ENCODE data around the gene NELL1. TPM values are rescaled to one million over a fixed set of nuclear protein-coding genes. Genes with fewer than 3 reads are reported as not detected.

NELL1 gene
- total RNA-seq (2014; rRNA removed; shearing (Covaris generic); ENCODE audit: low replicate concordance) = not detected in 2 replicates

GRCh38 chr11:20668844-20669819 is at the start of gene NELL1:
Gene NELL1 (plus strand): TSS chr11:20669586.
- no peaks in the 10 kb centered on the region for H3K36me3 ChIP-seq
- H3K9me3 ChIP-seq = no peaks in the 10 kb centered on the region
- H3K4me3 ChIP-seq = no peak within 1 kb of the TSS
- H3K27me3 ChIP-seq = peaks cover 23% of the 10 kb centered on the region
- DNase-seq = no peak

GRCh38 chr11:20620988-20621387 is 48.4 kb upstream of the NELL1 start:
- Histone ChIP-seq H3K27me3 (no peaks in the 10 kb centered on the region), H3K36me3 (no peaks in the 10 kb centered on the region), H3K4me3 (no peak overlapping the region), H3K9me3 (no peaks in the 10 kb centered on the region)
- no peak for DNase-seq

DNA sequence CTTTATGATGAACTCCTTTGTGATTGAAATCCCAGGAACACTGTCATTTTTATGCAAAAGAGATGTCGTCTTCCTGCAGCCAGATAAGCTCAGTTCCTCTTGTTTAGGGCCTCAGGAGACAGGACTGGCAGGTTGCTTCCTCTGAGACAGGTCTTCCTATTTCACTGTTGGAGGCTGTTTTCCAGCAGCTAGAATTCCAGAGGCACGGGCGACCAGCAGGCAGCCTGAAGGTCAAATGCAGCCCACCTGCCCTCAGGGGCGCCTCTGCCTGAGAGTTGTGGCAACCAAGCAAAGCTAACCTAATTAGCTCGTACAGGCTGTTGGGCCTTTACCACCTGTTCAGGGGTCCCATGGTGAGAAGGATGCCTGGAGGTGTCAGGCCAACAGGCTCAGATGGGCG is 47.7 kb upstream of the NELL1 start:
- DNase-seq = no peak
- H3K27me3 ChIP-seq = no peaks in the 10 kb centered on the region
- no peaks in the 10 kb centered on the region for H3K9me3 ChIP-seq
- no peak overlapping the region for H3K4me3 ChIP-seq
- no peaks in the 10 kb centered on the region for H3K36me3 ChIP-seq

- H3K4me3 ChIP-seq = no peak overlapping the region
- no peaks in the 10 kb centered on the region for H3K9me3 ChIP-seq
- no peak for DNase-seq
- no peaks in the 10 kb centered on the region for H3K27me3 ChIP-seq
- no peaks in the 10 kb centered on the region for H3K36me3 ChIP-seq
Measured at GRCh38 chr11:20623252-20623651, 46.1 kb upstream of the NELL1 start.

DNA sequence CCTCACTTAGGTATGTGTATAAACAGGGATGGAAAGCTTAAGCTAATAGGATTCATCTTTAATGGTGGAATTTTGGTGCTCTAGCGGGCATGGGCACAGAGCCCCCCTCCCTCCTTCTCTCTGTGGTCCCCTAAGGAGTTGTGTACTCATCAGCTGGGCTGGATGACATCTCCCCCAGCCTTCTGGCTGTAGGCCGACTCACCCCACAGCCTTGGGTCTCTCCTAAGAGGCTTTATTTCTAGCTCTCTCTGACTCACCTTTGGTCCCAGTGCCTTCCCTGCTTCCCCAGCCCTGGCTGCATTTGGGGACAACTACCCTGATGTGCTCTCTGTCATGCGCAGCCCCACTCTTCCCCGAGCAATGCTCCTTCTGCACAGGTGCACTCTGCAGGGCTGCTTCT is 43.1 kb upstream of the NELL1 start:
- H3K36me3 ChIP-seq = no peaks in the 10 kb centered on the region
- H3K4me3 ChIP-seq = no peak overlapping the region
- DNase-seq = no peak
- H3K27me3 ChIP-seq = no peaks in the 10 kb centered on the region
- no peaks in the 10 kb centered on the region for H3K9me3 ChIP-seq

DNA sequence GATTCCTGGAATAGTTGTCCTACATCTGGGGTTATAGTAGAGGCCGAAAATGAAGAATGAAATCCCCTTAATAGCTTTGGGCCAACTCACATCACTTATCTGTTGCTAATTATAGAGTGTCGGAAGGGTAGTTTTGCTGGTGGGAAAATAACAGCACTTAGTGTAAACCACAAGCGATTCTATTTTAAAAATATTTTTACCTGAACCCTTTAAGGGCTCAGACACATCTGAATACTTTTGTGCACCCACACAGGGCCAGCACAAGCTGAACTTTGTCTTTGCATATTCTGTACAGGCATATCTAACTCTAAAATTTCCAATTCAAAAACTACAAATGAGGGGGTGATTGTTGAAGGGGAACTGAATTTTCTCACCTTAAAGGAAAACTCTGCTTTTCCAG is 42.4 kb upstream of the NELL1 start:
- H3K4me3 ChIP-seq = no peak overlapping the region
- no peaks in the 10 kb centered on the region for H3K9me3 ChIP-seq
- no peak for DNase-seq
- H3K36me3 ChIP-seq = no peaks in the 10 kb centered on the region
- no peaks in the 10 kb centered on the region for H3K27me3 ChIP-seq

DNA sequence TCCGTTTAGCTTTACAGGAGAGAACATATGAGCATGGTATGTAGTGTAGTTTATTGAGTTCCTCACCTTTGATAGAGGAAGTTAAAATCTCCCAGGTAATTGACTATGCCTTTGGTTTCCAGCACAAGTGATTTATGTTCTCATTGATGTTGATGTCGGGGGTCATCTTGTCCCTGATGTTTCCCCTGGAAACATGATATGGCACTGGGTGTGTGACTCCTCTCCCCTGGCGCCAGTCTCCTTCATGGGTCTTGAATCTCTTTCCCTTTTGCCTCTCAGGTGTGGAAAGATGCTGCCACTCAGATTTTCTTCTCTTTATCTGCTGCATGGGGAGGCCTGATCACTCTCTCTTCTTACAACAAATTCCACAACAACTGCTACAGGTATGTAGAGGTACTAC is 41.7 kb upstream of the NELL1 start:
- Histone ChIP-seq H3K9me3 (no peaks in the 10 kb centered on the region), H3K27me3 (no peaks in the 10 kb centered on the region), H3K4me3 (no peak overlapping the region), H3K36me3 (no peaks in the 10 kb centered on the region)
- DNase-seq = no peak

DNA sequence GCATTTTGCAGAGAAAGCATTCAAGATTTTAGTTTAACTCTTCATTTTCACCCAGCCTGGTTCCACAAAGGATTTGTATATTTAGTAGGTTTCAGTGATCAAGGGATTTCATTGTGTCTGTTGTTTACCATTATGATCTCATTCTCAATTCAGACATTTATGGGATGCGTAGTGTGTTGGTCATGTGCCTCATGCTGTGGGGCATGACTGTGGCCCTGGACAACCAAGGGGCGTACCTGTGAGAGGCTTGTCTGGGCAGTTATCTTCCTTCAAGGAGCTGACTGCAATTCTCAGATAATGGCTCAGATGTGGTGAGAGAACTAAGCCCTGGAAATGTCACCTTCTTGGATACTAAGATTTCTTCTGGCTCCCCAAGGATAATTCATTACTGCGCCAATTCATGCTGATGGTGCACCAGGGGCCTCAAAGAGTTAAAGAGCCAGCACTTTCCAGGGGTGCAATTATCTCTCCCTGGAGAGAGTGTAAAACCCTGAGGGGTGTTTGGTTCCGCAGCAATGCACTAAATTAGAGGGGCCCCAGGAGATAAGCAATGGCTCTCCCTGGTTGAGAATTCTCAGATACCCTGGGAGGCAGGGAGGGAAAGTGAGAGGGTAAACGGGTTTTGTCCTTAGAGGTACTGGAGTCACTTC is 37.7 kb upstream of the NELL1 start:
- no peaks in the 10 kb centered on the region for H3K36me3 ChIP-seq
- H3K4me3 ChIP-seq = no peak overlapping the region
- H3K27me3 ChIP-seq = no peaks in the 10 kb centered on the region
- H3K9me3 ChIP-seq = no peaks in the 10 kb centered on the region
- no peak for DNase-seq

GRCh38 chr11:20632169-20632532 is 37.2 kb upstream of the NELL1 start:
- Histone ChIP-seq H3K9me3 (no peaks in the 10 kb centered on the region), H3K4me3 (no peak overlapping the region)
- no peak for DNase-seq

DNA sequence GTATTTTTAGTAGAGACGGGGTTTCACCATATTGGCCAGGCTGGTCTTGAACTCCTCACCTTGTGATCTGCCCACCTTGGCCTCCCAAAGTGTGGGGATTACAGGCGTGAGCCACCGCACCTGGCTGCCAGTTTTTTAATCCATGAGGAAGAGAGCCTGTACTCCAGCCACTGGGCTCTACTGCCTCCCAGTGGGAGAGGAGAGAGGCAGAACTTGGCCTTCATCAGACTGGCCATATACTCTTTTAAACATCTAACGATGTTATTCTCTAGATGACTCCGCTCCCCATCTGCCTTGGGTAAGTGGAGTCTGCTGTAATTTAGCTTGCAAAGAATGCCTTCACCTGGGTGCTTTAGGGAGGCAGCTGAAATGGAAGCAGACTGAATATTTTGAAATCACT is 35.3 kb upstream of the NELL1 start:
- no peaks in the 10 kb centered on the region for H3K27me3 ChIP-seq
- no peak for DNase-seq
- H3K36me3 ChIP-seq = no peaks in the 10 kb centered on the region
- H3K4me3 ChIP-seq = no peak overlapping the region
- H3K9me3 ChIP-seq = no peaks in the 10 kb centered on the region

More at GRCh38 chr11:20632169-20632532, 37.2 kb upstream of the NELL1 start:
- H3K36me3 ChIP-seq = no peaks in the 10 kb centered on the region
- no peaks in the 10 kb centered on the region for H3K27me3 ChIP-seq

- DNase-seq = no peak
- Histone ChIP-seq H3K27me3 (no peaks in the 10 kb centered on the region), H3K9me3 (no peaks in the 10 kb centered on the region), H3K4me3 (no peak overlapping the region), H3K36me3 (no peaks in the 10 kb centered on the region)
Measured at GRCh38 chr11:20634781-20635180, 34.6 kb upstream of the NELL1 start.

GRCh38 chr11:20638074-20638473 is 31.3 kb upstream of the NELL1 start:
- H3K9me3 ChIP-seq = no peaks in the 10 kb centered on the region
- no peaks in the 10 kb centered on the region for H3K27me3 ChIP-seq
- H3K36me3 ChIP-seq = no peaks in the 10 kb centered on the region
- no peak overlapping the region for H3K4me3 ChIP-seq
- DNase-seq = no peak

- Histone ChIP-seq H3K27me3 (no peaks in the 10 kb centered on the region), H3K36me3 (no peaks in the 10 kb centered on the region), H3K9me3 (no peaks in the 10 kb centered on the region), H3K4me3 (no peak overlapping the region)
- no peak for DNase-seq
Measured at GRCh38 chr11:20639688-20640087, 29.7 kb upstream of the NELL1 start.

DNA sequence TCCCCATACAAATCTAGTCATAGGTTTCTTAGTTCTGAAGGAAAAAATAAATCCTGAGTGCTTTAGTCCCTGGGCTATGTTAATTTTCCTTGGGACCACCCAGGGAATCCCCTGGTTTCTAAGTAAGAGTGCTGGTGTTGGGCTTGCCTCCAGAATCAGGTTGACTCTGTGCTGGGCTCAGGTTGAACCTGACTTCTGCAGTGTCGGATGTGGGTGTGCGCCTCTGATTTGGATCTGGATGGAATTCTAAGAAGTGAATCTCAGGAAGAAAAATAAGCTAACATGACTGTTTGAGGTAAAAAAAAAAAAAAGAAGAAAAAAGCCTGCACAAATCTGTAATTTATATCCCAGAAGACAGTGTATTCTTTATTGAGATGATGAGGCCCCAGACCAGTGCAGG is 29.0 kb upstream of the NELL1 start:
- Histone ChIP-seq H3K27me3 (no peaks in the 10 kb centered on the region), H3K4me3 (no peak overlapping the region), H3K36me3 (no peaks in the 10 kb centered on the region), H3K9me3 (no peaks in the 10 kb centered on the region)
- DNase-seq = no peak

DNA sequence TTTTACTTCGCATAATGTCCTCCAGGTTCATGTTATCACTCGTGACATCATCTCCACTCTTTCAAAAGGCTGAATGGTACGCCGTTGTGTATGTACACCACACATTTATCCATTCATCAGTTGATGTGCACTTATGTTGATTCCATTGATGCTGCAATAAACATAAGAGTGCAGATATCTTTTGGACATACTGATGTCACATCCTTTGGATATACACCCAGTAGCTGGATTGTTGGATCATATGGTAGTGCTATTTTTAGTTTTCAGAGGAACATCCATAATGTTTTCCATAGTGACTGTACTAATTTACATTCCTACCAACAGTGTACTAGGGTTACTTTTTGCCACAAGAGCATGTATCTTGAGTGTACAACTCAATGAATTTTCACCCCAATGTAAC is 25.0 kb upstream of the NELL1 start:
- H3K27me3 ChIP-seq = no peaks in the 10 kb centered on the region
- DNase-seq = no peak
- no peak overlapping the region for H3K4me3 ChIP-seq
- no peaks in the 10 kb centered on the region for H3K36me3 ChIP-seq
- no peaks in the 10 kb centered on the region for H3K9me3 ChIP-seq

GRCh38 chr11:20647976-20648565 is 21.3 kb upstream of the NELL1 start:
- no peaks in the 10 kb centered on the region for H3K36me3 ChIP-seq
- DNase-seq = no peak
- H3K9me3 ChIP-seq = no peaks in the 10 kb centered on the region
- no peak overlapping the region for H3K4me3 ChIP-seq
- H3K27me3 ChIP-seq = no peaks in the 10 kb centered on the region

DNA sequence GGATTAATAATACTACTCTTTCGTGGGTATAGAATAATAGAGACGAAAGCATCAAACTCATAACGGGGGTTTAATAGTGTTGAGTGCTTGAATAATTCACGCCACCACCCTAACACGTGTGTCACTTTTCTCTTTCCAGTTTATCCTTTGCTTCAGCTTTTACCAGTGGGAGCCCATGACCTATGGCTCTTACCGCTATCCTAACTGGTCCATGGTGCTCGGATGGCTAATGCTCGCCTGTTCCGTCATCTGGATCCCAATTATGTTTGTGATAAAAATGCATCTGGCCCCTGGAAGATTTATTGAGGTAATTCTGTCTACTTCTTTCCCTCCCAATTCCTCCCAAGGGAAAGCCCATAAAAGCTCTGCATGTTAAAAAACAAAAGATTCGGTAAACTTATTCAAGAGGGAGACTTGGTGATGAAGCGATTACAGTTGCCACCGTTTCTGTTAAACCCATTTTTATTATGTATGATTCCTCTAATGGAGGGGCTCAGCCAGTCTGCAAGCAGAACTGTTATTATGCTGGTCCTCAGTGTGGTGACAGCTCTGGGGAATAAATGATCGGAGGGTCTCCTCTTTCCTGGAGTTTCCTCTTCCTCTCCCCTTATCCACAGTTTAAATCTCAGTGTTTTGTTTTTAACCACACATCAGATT is 17.1 kb upstream of the NELL1 start:
- Histone ChIP-seq H3K36me3 (no peaks in the 10 kb centered on the region), H3K27me3 (no peaks in the 10 kb centered on the region), H3K9me3 (no peaks in the 10 kb centered on the region), H3K4me3 (no peak overlapping the region)
- no peak for DNase-seq
